ENCODE data around the gene DIPK1B.
"Not testable (repeated sequence)": the region's sequence is repeated elsewhere in the genome, so short reads cannot be mapped to it uniquely, and the experiment has no call there.

The DIPK1B gene

DNA sequence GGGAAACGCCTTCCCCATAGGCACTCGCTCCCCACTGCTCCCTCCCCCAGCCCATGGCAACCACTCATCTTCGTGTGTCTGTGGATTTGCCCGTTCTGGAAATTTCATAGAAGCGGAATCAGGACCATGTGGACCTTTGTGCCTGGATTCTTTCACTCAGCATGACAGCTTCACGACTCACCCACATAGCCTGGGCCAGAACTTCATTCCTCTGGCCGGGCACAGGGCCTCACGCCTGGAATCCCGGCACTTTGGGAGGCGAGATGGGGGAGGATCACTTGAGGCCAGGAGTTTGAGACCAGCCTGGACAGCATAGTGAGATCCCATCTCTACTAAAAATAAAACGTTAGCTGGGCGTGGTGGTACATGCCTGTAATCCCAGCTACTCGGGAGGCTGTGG, 12.1 kb upstream of the DIPK1B start:
- no peak for DNase-seq

DNA sequence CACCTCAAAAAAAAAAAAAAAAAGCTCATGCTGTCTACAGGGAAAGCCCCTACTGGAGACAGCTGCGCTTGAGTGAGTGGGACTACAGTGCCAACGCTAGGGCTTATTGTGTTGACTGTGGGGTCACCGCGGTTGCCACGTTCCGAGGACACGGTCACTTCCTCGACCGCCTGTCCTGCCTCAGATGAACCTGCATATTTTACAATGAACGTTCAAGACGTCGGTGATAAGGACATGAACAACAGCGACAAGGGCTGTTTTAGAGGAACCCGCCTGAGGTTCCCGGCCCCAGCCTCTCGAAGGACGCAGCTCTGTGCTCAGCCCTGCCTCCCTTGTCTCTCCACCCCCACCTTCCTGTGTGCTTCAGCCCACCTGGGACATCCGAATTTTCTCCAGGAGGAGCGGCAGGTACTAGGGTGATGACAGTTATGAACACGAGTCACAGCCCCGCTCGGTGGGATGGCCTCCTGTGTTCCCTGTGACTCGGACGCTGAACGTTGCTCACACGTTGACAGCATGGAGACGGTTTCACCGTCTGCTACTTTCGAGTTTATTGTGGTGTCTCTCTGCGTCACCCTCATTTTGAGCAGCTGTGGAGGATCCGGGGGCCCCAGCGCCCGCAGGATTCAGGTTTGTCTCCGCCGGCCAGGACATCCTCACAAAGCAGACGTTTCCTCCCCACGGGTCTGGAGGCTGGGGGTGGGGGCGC, 11.3 kb upstream of the DIPK1B start:
- DNase-seq: peak; percentile 84

DNA sequence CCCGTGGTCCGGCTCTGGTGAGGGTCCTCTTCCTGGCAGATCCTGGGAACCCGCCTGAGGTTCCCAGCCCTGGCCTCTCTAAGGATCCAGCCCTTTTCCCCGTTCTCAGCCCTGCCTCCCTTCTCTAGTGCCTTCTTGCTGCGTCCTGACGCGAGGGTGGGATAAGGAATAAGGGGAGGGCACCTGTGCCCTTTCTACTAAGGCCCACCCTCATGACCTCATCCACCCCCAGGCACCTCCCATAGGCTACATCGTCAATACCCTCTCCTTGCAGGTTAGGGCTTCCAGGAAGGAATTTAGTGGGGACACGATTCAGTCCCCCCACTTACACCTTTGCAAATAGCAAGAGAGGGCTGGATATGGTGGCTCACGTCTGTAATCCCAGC, 10.7 kb upstream of the DIPK1B start:
- no peak for DNase-seq

GRCh38 chr9:136703276-136703860, 9.0 kb upstream of the DIPK1B start:
- no peak for DNase-seq

DNA sequence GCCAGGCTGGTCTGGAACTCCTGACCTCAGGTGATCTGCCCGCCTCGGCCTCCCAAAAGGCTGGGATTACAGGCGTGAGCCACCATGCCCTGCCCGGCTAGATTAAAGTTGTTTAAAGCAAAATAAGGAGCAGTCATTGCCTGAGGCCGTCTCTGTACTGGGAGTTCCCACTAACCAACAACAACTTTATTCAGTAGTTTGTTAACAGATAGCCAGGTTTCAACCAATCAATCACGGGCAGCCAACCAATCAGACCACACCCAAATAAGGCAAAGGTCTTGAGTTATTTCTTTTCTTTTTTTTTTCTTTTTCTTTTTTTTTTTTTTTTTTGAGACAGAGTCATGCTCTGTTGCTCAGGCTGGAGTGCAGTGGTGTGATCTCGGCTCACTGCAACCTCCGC, 7.6 kb upstream of the DIPK1B start:
- not testable (repeated sequence) for DNase-seq

- no peak for DNase-seq
Observed at GRCh38 chr9:136705564-136705963, 6.8 kb upstream of the DIPK1B start.

DNA sequence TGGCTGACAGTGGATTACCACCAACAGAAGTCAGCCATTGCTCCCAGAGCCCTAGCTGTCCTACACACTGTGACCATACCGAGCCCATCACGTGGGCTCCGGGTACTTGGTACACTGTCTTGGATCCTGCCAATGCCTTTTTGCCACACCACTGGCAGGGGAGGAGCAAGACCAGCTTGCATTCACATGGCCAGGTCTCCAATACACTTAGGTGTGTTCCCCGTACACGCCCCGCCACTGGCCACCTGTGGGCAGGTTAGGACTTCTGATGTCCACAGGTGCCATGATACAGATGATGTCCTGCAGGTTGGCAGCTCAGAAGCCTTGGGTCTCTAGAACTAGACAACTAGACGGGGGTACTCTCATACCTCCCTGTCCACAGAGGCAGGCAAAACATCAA, 5.4 kb upstream of the DIPK1B start:
- DNase-seq: no peak

DNA sequence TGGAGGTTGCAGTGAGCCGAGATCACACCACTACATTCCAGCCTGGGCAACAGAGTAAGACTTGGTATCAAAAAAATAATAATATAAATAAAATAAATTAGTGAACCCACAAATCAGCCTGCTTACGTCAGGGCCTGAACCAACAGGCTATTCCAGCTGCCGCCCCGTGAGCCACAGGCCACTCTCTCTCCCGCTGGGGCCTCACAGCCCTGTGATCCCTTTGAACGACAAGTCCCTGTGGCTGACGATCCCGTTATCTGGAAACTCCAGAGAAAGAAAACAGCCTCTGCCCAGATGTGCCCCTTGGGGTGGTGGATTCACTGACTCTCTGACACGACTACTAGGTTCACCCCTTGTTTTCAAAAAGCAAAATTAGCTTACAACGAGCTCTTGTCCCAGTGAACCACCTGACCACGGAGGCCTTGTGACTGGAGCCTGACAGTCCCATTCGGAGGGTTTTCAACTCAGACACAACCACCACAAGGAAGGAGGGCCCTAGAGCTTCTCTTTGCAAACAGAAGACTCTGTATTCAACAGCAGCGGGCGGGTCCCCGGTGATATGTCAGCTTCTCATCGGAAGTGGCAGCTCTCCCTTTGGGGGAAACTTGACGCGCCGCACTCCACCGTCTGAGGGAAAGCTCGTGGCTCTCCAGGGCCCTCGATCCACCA, 4.4 kb upstream of the DIPK1B start:
- DNase-seq: no peak

GRCh38 chr9:136709454-136710109, 2.8 kb upstream of the DIPK1B start:
- no peak for DNase-seq

- DNase-seq: no peak
Observed at GRCh38 chr9:136710543-136710942, 1.8 kb upstream of the DIPK1B start.

DNA sequence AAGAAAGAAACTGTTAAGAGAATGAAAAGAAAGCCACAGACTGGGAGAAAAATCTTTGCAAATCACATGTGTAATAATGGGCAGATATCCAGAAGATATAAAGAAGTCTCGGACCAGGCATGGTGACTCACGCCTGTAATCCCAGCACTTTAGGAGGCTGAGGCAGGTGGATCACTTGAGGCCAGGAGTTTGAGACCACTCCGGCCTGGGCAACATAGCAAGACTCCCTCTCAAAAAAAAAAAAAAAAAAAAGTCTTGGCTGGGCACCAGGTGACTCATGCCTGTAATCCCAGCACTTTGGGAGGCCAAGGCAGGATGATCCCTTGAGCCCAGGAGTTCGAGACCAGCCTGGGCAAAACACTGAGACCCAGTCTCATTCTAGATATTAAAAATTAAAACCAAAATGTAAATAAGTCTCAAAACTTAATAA, 1.1 kb upstream of the DIPK1B start:
- DNase-seq: not testable (repeated sequence)

DNA sequence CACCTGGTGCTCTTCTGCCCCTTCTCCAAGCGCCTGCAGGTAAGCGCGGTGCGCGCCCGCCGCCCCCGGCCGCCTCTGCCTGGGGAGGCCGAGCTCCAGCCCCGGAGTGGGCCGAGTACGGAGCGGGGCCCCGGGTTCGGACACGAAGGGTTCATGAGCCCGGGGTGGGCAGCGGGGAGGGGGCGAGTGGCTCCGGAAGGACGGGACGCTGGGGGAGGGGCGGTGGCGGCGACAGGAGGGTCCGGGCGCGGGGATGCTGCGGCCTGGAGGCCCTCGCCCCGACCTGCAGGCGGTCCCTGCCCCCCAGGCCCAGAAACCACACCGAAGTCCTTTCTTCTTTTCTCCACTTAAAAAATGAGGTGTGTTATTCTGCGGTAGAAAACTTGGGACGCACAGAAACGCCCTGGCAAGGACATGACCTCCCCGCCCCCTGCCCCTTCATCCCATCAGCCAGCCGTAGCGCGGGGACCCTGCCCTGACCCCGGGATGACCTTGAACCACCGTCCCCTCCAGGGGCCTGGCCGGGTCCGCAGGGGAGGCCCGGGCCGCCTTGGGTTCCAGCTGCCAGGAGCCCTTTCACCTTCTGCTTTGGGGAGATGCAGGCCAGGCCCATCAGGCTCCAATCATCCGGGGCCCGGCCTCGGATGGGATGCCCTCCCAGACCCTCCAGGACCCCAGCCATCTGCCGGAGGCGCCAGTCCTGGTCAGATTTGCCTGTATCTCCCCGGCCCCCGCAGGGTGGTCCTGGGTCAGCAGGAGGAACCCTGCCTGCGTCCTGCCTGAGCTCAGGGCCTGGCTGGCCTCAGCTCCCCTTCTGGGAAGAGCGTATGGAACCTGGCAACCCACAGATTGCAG, 545 bp downstream of the DIPK1B start:
- no peak for DNase-seq

DNA sequence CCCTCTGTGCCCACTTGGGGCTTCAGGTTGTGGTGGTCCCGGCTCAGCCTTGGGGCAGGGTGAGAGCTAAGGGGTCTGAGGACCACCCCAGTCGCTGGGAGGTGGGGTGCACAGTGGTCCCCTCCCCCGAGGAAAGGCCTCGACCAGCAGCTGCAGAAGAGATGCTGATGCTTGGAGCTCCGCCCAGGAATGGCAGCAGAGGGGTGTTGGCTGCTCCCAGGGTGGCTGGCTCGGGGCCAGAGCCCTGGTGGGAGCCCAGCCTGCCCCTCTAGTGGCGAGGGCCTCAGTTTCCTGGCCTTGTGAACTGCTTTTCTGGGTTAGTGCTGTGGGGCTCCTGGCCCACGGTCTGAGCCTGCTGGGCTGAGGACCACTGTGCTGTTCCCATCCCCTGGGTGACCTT, 1.2 kb downstream of the DIPK1B start:
- DNase-seq: no peak

- DNase-seq: no peak
Observed at GRCh38 chr9:136714096-136714892, 1.9 kb downstream of the DIPK1B start.

GRCh38 chr9:136714893-136715274, 2.5 kb downstream of the DIPK1B start:
- DNase-seq: no peak

- DNase-seq: no peak
Observed at GRCh38 chr9:136717399-136717798, 5.0 kb downstream of the DIPK1B start.

- DNase-seq: no peak
Observed at GRCh38 chr9:136718345-136719194, 6.2 kb downstream of the DIPK1B start.

- peak; percentile 43 for DNase-seq
Observed at GRCh38 chr9:136719195-136719880, 7.0 kb downstream of the DIPK1B start.

- DNase-seq: no peak
Observed at GRCh38 chr9:136720251-136720897, 8.0 kb downstream of the DIPK1B start.

DNA sequence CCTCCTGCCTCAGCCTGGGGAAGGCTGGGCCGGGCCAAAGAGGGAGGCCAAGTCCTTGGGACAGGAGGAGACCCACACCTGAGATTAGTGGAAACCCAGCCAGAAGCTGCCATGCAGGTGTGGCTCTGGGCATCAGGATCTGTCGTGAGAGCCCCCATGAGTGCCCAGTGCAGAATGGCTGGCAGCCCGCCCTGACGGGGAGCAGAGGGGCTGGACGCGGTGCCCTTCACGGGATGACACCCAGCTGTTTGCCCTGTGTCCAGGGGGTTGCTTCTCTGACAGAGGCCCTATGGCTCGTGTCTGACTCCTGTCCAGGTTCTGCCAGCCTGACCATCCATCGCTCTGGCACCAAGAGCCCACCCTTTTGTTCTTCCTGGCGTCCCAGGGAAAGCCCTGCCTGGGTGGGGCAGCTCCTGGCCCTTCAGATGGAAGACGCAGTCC, 8.5 kb downstream of the DIPK1B start:
- DNase-seq: no peak

Measured in stimulated activated CD8-positive, alpha-beta memory T cell treated with anti-CD3 and anti-CD28 coated beads, Interleukin-4, amount 100 ng/mL, for 48 hours (primary cell).